A549 (cell line): ENCODE measurements around the gene RAI2.

Experiments used
- CHD4 ChIP-seq: fragments of 200-600 bp; sonication (generic); IDR thresholded peaks from 2 replicates; pipeline ENCODE4 v1.6.1; 2016; ENCODE audit warnings: antibody characterized with exemption, mild to moderate bottlenecking, borderline replicate concordance
- HEYL ChIP-seq: fragments of 250-450 bp; sonication (Bioruptor Pico); IDR thresholded peaks from 2 replicates; pipeline ENCODE4 v1.8.0; 2021; ENCODE audit warnings: mild to moderate bottlenecking, moderate library complexity
- POLR2A ChIP-seq: IDR thresholded peaks from 2 replicates; pipeline ENCODE4 v1.6.1; 2012; ENCODE audit warnings: mild to moderate bottlenecking, low read length
- RNF2 ChIP-seq: fragments of 200-600 bp; sonication (generic); IDR thresholded peaks from 2 replicates; pipeline ENCODE4 v1.6.1; 2016; ENCODE audit warnings: low read depth, mild to moderate bottlenecking, antibody characterized with exemption, moderate library complexity, borderline replicate concordance
- TF ChIP-seq, protein P1 (sequence below): fragments of >200 bp; sonication (Bioruptor Twin); formaldehyde crosslinking; IDR thresholded peaks from 3 replicates; pipeline ENCODE4 v1.5.1; 2016

DNA sequence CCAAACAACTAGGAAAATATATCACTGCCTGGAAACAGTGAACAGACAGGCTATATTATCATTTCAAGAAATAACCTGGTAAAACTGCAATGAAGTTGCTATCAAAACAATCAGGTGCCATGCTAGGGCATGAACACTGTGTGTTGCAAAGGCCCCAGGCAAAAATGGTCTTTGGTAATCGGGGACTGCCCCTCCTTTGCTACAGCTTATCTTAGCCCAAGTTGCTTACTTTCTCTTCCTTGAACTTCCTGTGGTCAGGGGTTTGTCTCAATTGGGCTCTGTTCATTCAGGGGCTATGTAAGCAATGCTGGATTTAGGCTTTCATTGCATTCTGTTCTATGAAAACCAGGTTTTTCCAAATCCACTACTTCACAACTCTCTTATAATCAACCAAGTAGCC lies 93.4 kb downstream of the RAI2 start:
- TF ChIP-seq, protein P1, sequence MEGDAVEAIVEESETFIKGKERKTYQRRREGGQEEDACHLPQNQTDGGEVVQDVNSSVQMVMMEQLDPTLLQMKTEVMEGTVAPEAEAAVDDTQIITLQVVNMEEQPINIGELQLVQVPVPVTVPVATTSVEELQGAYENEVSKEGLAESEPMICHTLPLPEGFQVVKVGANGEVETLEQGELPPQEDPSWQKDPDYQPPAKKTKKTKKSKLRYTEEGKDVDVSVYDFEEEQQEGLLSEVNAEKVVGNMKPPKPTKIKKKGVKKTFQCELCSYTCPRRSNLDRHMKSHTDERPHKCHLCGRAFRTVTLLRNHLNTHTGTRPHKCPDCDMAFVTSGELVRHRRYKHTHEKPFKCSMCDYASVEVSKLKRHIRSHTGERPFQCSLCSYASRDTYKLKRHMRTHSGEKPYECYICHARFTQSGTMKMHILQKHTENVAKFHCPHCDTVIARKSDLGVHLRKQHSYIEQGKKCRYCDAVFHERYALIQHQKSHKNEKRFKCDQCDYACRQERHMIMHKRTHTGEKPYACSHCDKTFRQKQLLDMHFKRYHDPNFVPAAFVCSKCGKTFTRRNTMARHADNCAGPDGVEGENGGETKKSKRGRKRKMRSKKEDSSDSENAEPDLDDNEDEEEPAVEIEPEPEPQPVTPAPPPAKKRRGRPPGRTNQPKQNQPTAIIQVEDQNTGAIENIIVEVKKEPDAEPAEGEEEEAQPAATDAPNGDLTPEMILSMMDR: no peak
- no peak for TF ChIP-seq RNF2
- TF ChIP-seq POLR2A: no peak
- TF ChIP-seq CHD4: no peak
- no peak for TF ChIP-seq HEYL
